WTC11 (cell line): ENCODE data around the gene CD4. TPM values are rescaled to one million over a fixed set of nuclear protein-coding genes. Genes with fewer than 3 reads are reported as not detected.

Source experiments
- ATAC-seq: fragments of 200-7000 bp; cut with Tn5 transposase; 2 replicates; pipeline ENCODE4 v1.10.0; 2021; ENCODE audit warnings: mild to moderate bottlenecking, moderate library complexity
- CTCF ChIA-PET: fragments of 300-600 bp; sonication (Branson Sonifier 250); formaldehyde crosslinking; loops from one replicate; lab custom pipeline; 2021; ENCODE audit warnings: antibody characterized with exemption; lab: Charles Lee
- POLR2A ChIA-PET: fragments of 350-600 bp; sonication (Branson Sonifier 250); formaldehyde crosslinking; loops from one replicate; lab custom pipeline; 2021; ENCODE audit warnings: antibody characterized with exemption; lab: Charles Lee
- DNase-seq: peaks from one replicate; pipeline ENCODE4 v3.0.0; 2021; ENCODE audit warnings: low spot score
- H3K27ac Mint-ChIP-seq: 2 replicates; pipeline ENCODE4 v1.8.0; 2021; ENCODE audit warnings: mixed read lengths
- H3K27me3 Mint-ChIP-seq: 2 replicates; pipeline ENCODE4 v1.8.0; 2021; ENCODE audit warnings: low read depth, mild to moderate bottlenecking, moderate library complexity, mixed read lengths
- H3K36me3 Mint-ChIP-seq: 2 replicates; pipeline ENCODE4 v1.8.0; 2021; ENCODE audit warnings: mixed read lengths
- H3K4me1 Mint-ChIP-seq: 2 replicates; pipeline ENCODE4 v1.8.0; 2022; ENCODE audit warnings: mixed read lengths
- H3K4me3 Mint-ChIP-seq: 2 replicates; pipeline ENCODE4 v1.8.0; 2021; ENCODE audit warnings: mild to moderate bottlenecking, moderate library complexity, mixed read lengths
- H3K9me3 Mint-ChIP-seq: 2 replicates; pipeline ENCODE4 v1.8.0; 2021; ENCODE audit warnings: mixed read lengths
- CREM ChIP-seq: sonication (generic); formaldehyde crosslinking; IDR thresholded peaks from 2 replicates; pipeline ENCODE4 v1.8.1; 2022; ENCODE audit warnings: mild to moderate bottlenecking, missing genetic modification reagents, moderate library complexity
- ZNF138 ChIP-seq: sonication (generic); formaldehyde crosslinking; conservative IDR thresholded peaks from 2 replicates; pipeline ENCODE4 v1.8.1; 2022; ENCODE audit warnings: mild to moderate bottlenecking, moderate library complexity, missing genetic modification reagents
- ZNF263 ChIP-seq: sonication (generic); formaldehyde crosslinking; IDR thresholded peaks from 2 replicates; pipeline ENCODE4 v1.8.1; 2022; ENCODE audit warnings: low read depth, mild to moderate bottlenecking, moderate library complexity, missing genetic modification reagents
- ZNF416 ChIP-seq: fragments of 250-450 bp; sonication (Bioruptor Pico); IDR thresholded peaks from 2 replicates; pipeline ENCODE4 v1.9.0; 2021; ENCODE audit warnings: mild to moderate bottlenecking, inconsistent platforms
- total RNA-seq: library from RNA; stranded (reverse); gene quantifications from 3 replicates; pipeline ENCODE4 v1.2.3, GENCODE V29; 2021
- TF ChIP-seq, protein P1 (sequence below): sonication (generic); formaldehyde crosslinking; IDR thresholded peaks from 2 replicates; pipeline ENCODE4 v1.8.0; 2023; ENCODE audit warnings: missing genetic modification reagents
- TF ChIP-seq, protein P2 (sequence below): sonication (generic); formaldehyde crosslinking; IDR thresholded peaks from 2 replicates; pipeline ENCODE4 v1.8.1; 2022; ENCODE audit warnings: missing genetic modification reagents, borderline replicate concordance
- TF ChIP-seq, protein P3 (sequence below): sonication (generic); formaldehyde crosslinking; IDR thresholded peaks from 2 replicates; pipeline ENCODE4 v1.8.1; 2023; ENCODE audit warnings: mild to moderate bottlenecking, missing genetic modification reagents, borderline replicate concordance
- TF ChIP-seq, protein P4 (sequence below): fragments of 250-450 bp; sonication (Bioruptor Pico); IDR thresholded peaks from 2 replicates; pipeline ENCODE4 v1.8.0; 2021; ENCODE audit warnings: mild to moderate bottlenecking
- TF ChIP-seq, protein P5 (sequence below): sonication (generic); formaldehyde crosslinking; IDR thresholded peaks from 2 replicates; pipeline ENCODE4 v1.8.1; 2022; ENCODE audit warnings: low read depth, mild to moderate bottlenecking, moderate library complexity, missing genetic modification reagents, borderline replicate concordance

The CD4 gene
- total RNA-seq, 1 experiment from 2014 or later: 2.5 TPM

DNA sequence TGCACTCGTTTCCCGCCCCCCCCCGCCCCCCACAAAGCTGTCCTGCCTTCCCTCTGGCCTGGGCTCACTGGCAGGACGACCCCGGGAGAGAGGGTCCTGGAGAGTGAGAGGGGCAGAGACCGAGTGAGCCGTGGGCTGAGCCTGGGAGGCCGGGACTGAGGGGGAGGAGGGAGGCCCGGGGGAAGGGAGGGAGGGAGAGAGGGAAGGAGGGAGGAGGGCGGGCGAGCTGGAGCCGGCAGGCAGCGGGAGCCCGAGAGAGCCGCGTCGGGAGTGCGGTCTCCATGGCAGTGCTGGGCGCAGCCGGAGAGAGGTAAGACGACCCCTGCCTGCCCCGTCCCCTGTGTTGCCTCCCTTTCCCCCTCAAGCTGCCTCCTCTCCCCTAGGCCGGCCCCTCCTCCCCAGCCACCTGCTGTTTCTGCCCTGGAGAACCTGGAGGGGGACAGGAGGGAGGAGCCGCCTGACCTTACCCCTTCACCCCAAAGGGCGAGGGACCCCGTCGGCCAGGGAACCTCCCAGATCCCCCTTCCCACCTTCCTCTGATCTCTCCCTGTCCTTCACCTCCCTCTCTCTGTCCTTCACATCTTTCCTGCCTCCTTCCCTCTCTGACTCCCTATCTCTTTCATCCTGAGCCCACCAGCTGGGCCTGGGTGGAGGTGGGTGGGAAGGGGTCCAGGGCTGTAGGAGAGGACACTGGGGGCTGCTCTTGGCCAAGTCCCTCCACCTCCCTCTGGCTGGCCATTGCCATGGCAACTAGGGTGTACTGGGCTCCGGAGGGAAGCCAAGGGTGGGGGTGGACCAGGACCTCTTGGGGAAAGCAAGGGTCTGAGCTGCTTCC lies 32.5 kb downstream of the CD4 start, which contains the start of gene GPR162:
TSS of gene GPR162 (plus strand) at position 231 of the 835 bp plus-strand sequence. CDS start 2,078 bp downstream, outside the sequence.
- TF ChIP-seq ZNF416 (CRISPR knock-in tag): 0 out of 2 replicates have a peak, but pooled peaks have one; percentile 39
- TF ChIP-seq, protein P1, sequence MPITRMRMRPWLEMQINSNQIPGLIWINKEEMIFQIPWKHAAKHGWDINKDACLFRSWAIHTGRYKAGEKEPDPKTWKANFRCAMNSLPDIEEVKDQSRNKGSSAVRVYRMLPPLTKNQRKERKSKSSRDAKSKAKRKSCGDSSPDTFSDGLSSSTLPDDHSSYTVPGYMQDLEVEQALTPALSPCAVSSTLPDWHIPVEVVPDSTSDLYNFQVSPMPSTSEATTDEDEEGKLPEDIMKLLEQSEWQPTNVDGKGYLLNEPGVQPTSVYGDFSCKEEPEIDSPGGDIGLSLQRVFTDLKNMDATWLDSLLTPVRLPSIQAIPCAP (CRISPR knock-in tag): 0 out of 2 replicates have a peak, but pooled peaks have one; percentile 25
- TF ChIP-seq, protein P2, sequence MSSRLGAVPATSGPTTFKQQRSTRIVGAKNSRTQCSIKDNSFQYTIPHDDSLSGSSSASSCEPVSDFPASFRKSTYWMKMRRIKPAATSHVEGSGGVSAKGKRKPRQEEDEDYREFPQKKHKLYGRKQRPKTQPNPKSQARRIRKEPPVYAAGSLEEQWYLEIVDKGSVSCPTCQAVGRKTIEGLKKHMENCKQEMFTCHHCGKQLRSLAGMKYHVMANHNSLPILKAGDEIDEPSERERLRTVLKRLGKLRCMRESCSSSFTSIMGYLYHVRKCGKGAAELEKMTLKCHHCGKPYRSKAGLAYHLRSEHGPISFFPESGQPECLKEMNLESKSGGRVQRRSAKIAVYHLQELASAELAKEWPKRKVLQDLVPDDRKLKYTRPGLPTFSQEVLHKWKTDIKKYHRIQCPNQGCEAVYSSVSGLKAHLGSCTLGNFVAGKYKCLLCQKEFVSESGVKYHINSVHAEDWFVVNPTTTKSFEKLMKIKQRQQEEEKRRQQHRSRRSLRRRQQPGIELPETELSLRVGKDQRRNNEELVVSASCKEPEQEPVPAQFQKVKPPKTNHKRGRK (CRISPR knock-in tag): no peak
- TF ChIP-seq, all 79 proteins: peak for 2

DNA sequence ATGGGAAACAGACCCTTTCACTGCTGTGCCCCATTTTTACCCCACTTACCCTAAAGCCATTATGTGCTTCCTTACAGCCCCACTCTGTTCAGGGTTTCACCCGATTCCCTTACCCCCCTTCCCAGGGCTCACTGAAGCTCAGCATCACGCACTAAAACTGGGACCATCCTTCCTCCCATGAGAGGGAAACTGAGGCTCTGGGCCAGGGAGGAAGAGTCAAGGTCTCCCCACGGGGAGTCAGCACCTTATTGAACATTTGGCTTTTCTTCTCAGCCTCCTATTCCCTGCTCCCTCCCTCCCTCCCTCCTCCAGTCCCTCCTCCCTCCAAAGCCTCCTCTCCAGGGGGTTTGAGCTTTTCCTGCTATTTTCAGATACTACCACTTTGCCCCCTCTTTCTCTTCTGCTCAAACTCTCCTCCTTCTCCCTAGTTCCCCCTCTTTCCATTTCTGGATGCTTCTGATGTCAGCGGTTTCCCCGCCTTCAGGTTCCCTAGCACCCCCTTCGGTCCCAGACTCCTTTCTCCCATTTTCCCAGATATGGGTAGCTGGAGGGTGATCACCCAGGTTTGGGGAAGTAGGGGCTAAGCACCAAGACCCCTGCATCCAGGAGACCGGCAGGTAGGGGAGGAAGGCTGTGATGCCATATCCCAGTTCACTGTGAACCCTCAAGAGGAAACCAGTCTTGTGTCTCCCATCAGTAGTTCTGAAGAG lies 33.3 kb downstream of the CD4 start:
- Mint-ChIP-seq H3K36me3 (peaks cover 5% of the 10 kb centered on the region; the same call in 1 of the 2 replicates), H3K4me3 (peak overlapping the region; percentile 78), H3K9me3 (no peaks in the 10 kb centered on the region), H3K4me1 (peaks cover 78% of the 10 kb centered on the region), H3K27ac (no peak overlapping the region), H3K27me3 (peaks cover 61% of the 10 kb centered on the region)
- DNase-seq (no peak), ATAC-seq (no peak)
- ChIA-PET POLR2A (interaction anchor here (0.7 to 2.6 kb wide), 5 partner anchors 54 to 98 kb away, joined by 3 to 14 read pairs (median 8); partner anchors contain the start of genes COPS7A and PTMS), CTCF (interaction anchor here (0.6 to 6.4 kb wide), 10 partner anchors 12 to 202 kb away, joined by 3 to 112 read pairs (median 8); partner anchors contain the start of genes MLF2, PTMS and SPSB2)
- TF ChIP-seq CREM (CRISPR knock-in tag) (no peak), ZNF263 (CRISPR knock-in tag) (peak; percentile 68)

More for the DNA sequence above, 32.5 kb downstream of the CD4 start, which contains the start of gene GPR162:
- Mint-ChIP-seq H3K4me1 (peaks cover 71% of the 10 kb centered on the region), H3K4me3 (peak within 1 kb of the TSS; percentile 78), H3K9me3 (no peaks in the 10 kb centered on the region), H3K27ac (peak within 1 kb of the TSS; percentile 94), H3K27me3 (peaks cover 62% of the 10 kb centered on the region), H3K36me3 (peaks cover 5% of the 10 kb centered on the region; the same call in 1 of the 2 replicates)
- ChIA-PET CTCF (interaction anchor here (0.6 to 6.4 kb wide), 14 partner anchors 9 to 201 kb away, joined by 3 to 112 read pairs (median 5); partner anchors contain the start of genes CDCA3, COPS7A, MLF2 and PTMS), POLR2A (interaction anchor here (0.7 to 2.6 kb wide), 10 partner anchors 10 to 98 kb away, joined by 3 to 14 read pairs (median 4); partner anchors contain the start of genes COPS7A, MLF2 and PTMS)
- DNase-seq (peak; percentile 77), ATAC-seq (peak; percentile 35)

DNA sequence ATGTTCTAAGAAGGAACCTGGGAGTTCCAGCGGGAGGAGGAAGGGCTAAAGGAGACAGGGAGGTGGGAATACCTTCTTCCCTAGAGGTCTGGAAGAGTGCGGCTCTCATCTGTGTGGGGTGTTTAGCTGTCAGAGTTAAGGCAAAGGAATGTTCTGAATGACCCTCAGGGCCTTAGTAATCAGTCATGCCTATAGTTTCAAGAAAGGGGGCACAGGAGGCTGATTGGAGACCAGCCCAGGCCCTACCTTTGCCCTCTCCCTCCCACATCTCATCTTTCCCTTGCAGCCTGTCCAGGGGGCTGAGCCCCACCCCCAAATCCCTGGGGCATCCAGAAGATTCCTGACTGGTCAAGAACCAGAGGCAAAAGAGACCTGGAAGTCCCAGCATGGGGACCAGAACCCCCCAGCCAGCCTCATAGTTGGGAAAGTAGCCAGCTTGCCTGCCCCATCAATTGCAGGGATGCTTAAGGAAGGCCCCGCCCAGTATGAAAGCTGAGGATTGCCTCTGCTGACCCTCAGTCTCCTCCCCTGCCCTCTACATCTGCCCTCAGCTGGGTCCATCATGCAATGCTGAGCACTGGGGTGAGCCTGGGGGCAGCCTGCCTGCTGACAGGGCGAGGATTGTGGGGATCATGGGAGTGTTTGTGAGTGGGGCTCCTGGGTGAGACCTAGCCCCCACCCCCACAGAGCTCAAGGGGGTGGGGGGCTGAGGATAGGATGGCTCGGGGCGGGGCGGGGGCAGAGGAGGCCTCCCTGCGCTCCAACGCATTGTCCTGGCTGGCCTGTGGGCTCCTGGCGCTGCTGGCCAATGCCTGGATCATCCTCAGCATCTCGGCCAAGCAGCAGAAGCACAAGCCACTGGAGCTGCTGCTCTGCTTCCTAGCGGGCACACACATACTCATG lies 34.1 kb downstream of the CD4 start:
- no peak for DNase-seq
- H3K9me3 Mint-ChIP-seq: no peaks in the 10 kb centered on the region
- peaks cover 5% of the 10 kb centered on the region; the same call in 1 of the 2 replicates for H3K36me3 Mint-ChIP-seq
- POLR2A ChIA-PET: interaction anchor here (0.6 to 1.6 kb wide), 3 partner anchors 34 to 70 kb away, joined by 3 to 9 read pairs (median 3); partner anchors contain the start of genes CD4, MLF2 and PTMS
- no peak overlapping the region for H3K27ac Mint-ChIP-seq
- H3K27me3 Mint-ChIP-seq: peaks cover 58% of the 10 kb centered on the region
- ATAC-seq: no peak
- peaks cover 74% of the 10 kb centered on the region for H3K4me1 Mint-ChIP-seq
- peak overlapping the region; percentile 78 for H3K4me3 Mint-ChIP-seq
- CTCF ChIA-PET: interaction anchor here (0.6 to 6.4 kb wide), 7 partner anchors 11 to 203 kb away, joined by 3 to 112 read pairs (median 5); partner anchors contain the start of genes MLF2 and SPSB2
- TF ChIP-seq, protein P3, sequence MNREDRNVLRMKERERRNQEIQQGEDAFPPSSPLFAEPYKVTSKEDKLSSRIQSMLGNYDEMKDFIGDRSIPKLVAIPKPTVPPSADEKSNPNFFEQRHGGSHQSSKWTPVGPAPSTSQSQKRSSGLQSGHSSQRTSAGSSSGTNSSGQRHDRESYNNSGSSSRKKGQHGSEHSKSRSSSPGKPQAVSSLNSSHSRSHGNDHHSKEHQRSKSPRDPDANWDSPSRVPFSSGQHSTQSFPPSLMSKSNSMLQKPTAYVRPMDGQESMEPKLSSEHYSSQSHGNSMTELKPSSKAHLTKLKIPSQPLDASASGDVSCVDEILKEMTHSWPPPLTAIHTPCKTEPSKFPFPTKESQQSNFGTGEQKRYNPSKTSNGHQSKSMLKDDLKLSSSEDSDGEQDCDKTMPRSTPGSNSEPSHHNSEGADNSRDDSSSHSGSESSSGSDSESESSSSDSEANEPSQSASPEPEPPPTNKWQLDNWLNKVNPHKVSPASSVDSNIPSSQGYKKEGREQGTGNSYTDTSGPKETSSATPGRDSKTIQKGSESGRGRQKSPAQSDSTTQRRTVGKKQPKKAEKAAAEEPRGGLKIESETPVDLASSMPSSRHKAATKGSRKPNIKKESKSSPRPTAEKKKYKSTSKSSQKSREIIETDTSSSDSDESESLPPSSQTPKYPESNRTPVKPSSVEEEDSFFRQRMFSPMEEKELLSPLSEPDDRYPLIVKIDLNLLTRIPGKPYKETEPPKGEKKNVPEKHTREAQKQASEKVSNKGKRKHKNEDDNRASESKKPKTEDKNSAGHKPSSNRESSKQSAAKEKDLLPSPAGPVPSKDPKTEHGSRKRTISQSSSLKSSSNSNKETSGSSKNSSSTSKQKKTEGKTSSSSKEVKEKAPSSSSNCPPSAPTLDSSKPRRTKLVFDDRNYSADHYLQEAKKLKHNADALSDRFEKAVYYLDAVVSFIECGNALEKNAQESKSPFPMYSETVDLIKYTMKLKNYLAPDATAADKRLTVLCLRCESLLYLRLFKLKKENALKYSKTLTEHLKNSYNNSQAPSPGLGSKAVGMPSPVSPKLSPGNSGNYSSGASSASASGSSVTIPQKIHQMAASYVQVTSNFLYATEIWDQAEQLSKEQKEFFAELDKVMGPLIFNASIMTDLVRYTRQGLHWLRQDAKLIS (CRISPR knock-in tag): no peak
- TF ChIP-seq ZNF138: no peak
- TF ChIP-seq, protein P4, sequence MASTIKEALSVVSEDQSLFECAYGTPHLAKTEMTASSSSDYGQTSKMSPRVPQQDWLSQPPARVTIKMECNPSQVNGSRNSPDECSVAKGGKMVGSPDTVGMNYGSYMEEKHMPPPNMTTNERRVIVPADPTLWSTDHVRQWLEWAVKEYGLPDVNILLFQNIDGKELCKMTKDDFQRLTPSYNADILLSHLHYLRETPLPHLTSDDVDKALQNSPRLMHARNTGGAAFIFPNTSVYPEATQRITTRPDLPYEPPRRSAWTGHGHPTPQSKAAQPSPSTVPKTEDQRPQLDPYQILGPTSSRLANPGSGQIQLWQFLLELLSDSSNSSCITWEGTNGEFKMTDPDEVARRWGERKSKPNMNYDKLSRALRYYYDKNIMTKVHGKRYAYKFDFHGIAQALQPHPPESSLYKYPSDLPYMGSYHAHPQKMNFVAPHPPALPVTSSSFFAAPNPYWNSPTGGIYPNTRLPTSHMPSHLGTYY (CRISPR knock-in tag): no peak
- TF ChIP-seq, protein P2 (CRISPR knock-in tag): no peak
- TF ChIP-seq, protein P5, sequence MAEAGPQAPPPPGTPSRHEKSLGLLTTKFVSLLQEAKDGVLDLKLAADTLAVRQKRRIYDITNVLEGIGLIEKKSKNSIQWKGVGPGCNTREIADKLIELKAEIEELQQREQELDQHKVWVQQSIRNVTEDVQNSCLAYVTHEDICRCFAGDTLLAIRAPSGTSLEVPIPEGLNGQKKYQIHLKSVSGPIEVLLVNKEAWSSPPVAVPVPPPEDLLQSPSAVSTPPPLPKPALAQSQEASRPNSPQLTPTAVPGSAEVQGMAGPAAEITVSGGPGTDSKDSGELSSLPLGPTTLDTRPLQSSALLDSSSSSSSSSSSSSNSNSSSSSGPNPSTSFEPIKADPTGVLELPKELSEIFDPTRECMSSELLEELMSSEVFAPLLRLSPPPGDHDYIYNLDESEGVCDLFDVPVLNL (CRISPR knock-in tag): no peak
